NCI-H82 treated with DMSO at 0.1 percent for 48 hours (cell line): ENCODE results near the gene MAB21L1.

Source experiments
- DNase-seq: peaks from one replicate; lab custom pipeline; 2025; ENCODE audit not compliant: unreplicated experiment; lab: John Stamatoyannopoulos, UW

The MAB21L1 gene

GRCh38 chr13:35449821-35450220, 26.7 kb downstream of the MAB21L1 start:
- DNase-seq, result no peak

- DNase-seq, result no peak
These were observed 28.0 kb downstream of the MAB21L1 start for GRCh38 chr13:35448465-35448864.
